GM18505 (cell line): Measurements from ENCODE around the gene CDADC1.
"Not testable (repeated sequence)": the region's sequence is repeated elsewhere in the genome, so short reads cannot be mapped to it uniquely, and the experiment has no call there.

ENCODE experiments used
- ATAC-seq: cut with Tn5 transposase; IDR thresholded peaks from one replicate; pipeline ENCODE4 v1.9.1; 2021; ENCODE audit not compliant: unreplicated experiment
- POLR2A ChIP-seq: IDR thresholded peaks from 4 replicates; pipeline ENCODE4 v1.6.1; 2011; ENCODE audit warnings: borderline replicate concordance; ENCODE audit not compliant: insufficient read depth, insufficient read length; ENCODE audit errors: extremely low read depth

Gene CDADC1

GRCh38 chr13:49322702-49323101 lies 75.0 kb downstream of the CDADC1 start:
- no peak for TF ChIP-seq POLR2A
- no peak for ATAC-seq

GRCh38 chr13:49323344-49323743 lies 75.6 kb downstream of the CDADC1 start:
- TF ChIP-seq POLR2A, result no peak
- no peak for ATAC-seq

- no peak for ATAC-seq
Observed at GRCh38 chr13:49326222-49326917, 78.6 kb downstream of the CDADC1 start.

GRCh38 chr13:49327145-49327544 lies 79.4 kb downstream of the CDADC1 start:
- ATAC-seq, result not testable (repeated sequence)

More at GRCh38 chr13:49326222-49326917, 78.6 kb downstream of the CDADC1 start:
- no peak for TF ChIP-seq POLR2A

- ATAC-seq, result no peak
- no peak for TF ChIP-seq POLR2A
Observed at GRCh38 chr13:49329831-49330545, 82.3 kb downstream of the CDADC1 start.

GRCh38 chr13:49330546-49330864 lies 82.8 kb downstream of the CDADC1 start:
- no peak for ATAC-seq
- TF ChIP-seq POLR2A, result no peak

- no peak for TF ChIP-seq POLR2A
Observed at GRCh38 chr13:49336655-49337054, 88.9 kb downstream of the CDADC1 start.

GRCh38 chr13:49340161-49340560 lies 92.4 kb downstream of the CDADC1 start:
- TF ChIP-seq POLR2A, result no peak
- ATAC-seq, result no peak

More at GRCh38 chr13:49336655-49337054, 88.9 kb downstream of the CDADC1 start:
- ATAC-seq, result no peak

GRCh38 chr13:49341517-49341916 lies 93.8 kb downstream of the CDADC1 start:
- ATAC-seq, result no peak
- TF ChIP-seq POLR2A, result no peak

- no peak for ATAC-seq
- TF ChIP-seq POLR2A, result no peak
Observed at GRCh38 chr13:49341941-49342340, 94.2 kb downstream of the CDADC1 start.

- TF ChIP-seq POLR2A, result no peak
- no peak for ATAC-seq
Observed at GRCh38 chr13:49342454-49342853, 94.7 kb downstream of the CDADC1 start.
